Vagina (tissue), 2 donors: Measurements from ENCODE around the gene DIAPH2. TPM values are rescaled to one million over a fixed set of nuclear protein-coding genes. Genes with fewer than 3 reads are reported as not detected.

Source experiments
- DNase-seq, 2 donors: peaks; one replicate each; pipeline ENCODE4 v3.0.0-alpha.2; 2017; ENCODE audit errors: extremely low spot score in 2 of 2
- H3K27ac ChIP-seq: fragments of 200-600 bp; sonication (generic); one replicate; pipeline ENCODE4 v1.5.1; 2019
- H3K27me3 ChIP-seq: fragments of 200-600 bp; sonication (generic); one replicate; pipeline ENCODE4 v1.5.1; 2019
- H3K36me3 ChIP-seq, 2 donors: fragments of 200-600 bp; sonication (generic); one replicate each; pipeline ENCODE4 v1.5.1; 2017 to 2019
- H3K4me1 ChIP-seq: fragments of 200-600 bp; sonication (generic); one replicate; pipeline ENCODE4 v1.5.1; 2019
- H3K4me3 ChIP-seq, 2 donors: fragments of 200-600 bp; sonication (generic); 1 replicate in 1 of 2; 2 replicates in 1 of 2; pipeline ENCODE4 v1.5.1; 2016 to 2019
- H3K9me3 ChIP-seq: fragments of 200-600 bp; sonication (generic); one replicate; pipeline ENCODE4 v1.5.1; 2019
- CTCF ChIP-seq, 3 experiments: fragments of 450-650 bp in 2 of 3; fragments of 200-600 bp in 1 of 3; sonication (generic) in 1 of 3; IDR thresholded peaks; one replicate each; pipeline ENCODE4 v1.5.1; 2017 to 2019; ENCODE audit warnings: antibody characterized with exemption in 3 of 3, mild to moderate bottlenecking in 2 of 3, moderate library complexity in 2 of 3
- POLR2A ChIP-seq, 2 donors: fragments of 450-650 bp; IDR thresholded peaks; one replicate each; pipeline ENCODE4 v1.6.1; 2017; ENCODE audit warnings: antibody characterized with exemption in 2 of 2, mild to moderate bottlenecking in 2 of 2, moderate library complexity in 2 of 2
- POLR2AphosphoS5 ChIP-seq, 2 donors: sonication (generic); formaldehyde crosslinking; IDR thresholded peaks; one replicate each; pipeline ENCODE4 v1.9.0; 2017; ENCODE audit warnings: antibody characterized with exemption in 2 of 2, mild to moderate bottlenecking in 2 of 2, low read depth in 1 of 2; ENCODE audit not compliant: insufficient read depth in 1 of 2
- intact Hi-C: fragments of 100-400 bp; cut with DNase I; formaldehyde crosslinking; loops from one replicate; pipeline ENCODE4 v1.15.1; 2023
- total RNA-seq: library from RNA; depleted of rRNA; stranded (reverse); fragments of >200 nt; gene quantifications from one replicate; pipeline ENCODE4 v1.2.3, GENCODE V29; 2016

The DIAPH2 gene
- total RNA-seq, 1 donor from 2014 or later, result 38.8 TPM

- no peaks in the 10 kb centered on the region for H3K9me3 ChIP-seq
- H3K4me1 ChIP-seq, result no peaks in the 10 kb centered on the region
- DNase-seq, result no peak
- H3K27ac ChIP-seq, result no peak overlapping the region
- TF ChIP-seq CTCF (IDR thresholded peaks at IDR 0.05), result no peak
- TF ChIP-seq POLR2A (IDR thresholded peaks at IDR 0.05), result no peak
- TF ChIP-seq POLR2AphosphoS5 (IDR thresholded peaks at IDR 0.05; ENCODE audit: insufficient read depth in 1 of 2, low read depth in 1 of 2), result no peak
- H3K27me3 ChIP-seq, result no peaks in the 10 kb centered on the region
- H3K4me3 ChIP-seq, result no peak overlapping the region
- no peaks in the 10 kb centered on the region for H3K36me3 ChIP-seq
- intact Hi-C loops, result no loop called here
Observed at GRCh38 chrX:97399400-97399799, 714.8 kb downstream of the DIAPH2 start.

GRCh38 chrX:97400492-97400891 is 715.9 kb downstream of the DIAPH2 start:
- intact Hi-C loops, result loop anchor here (10.0 kb wide), 1 partner anchor 1796 kb away; no protein-coding TSS in a partner anchor
- H3K36me3 ChIP-seq, result no peaks in the 10 kb centered on the region
- no peaks in the 10 kb centered on the region for H3K4me1 ChIP-seq

GRCh38 chrX:97401154-97401553 is 716.5 kb downstream of the DIAPH2 start:
- intact Hi-C loops, result loop anchor here (10.0 kb wide), 1 partner anchor 1796 kb away; no protein-coding TSS in a partner anchor
- no peak overlapping the region for H3K4me3 ChIP-seq
- TF ChIP-seq POLR2AphosphoS5 (IDR thresholded peaks at IDR 0.05; ENCODE audit: insufficient read depth in 1 of 2, low read depth in 1 of 2), result no peak
- TF ChIP-seq CTCF (IDR thresholded peaks at IDR 0.05), result no peak
- no peak for TF ChIP-seq POLR2A (IDR thresholded peaks at IDR 0.05)
- no peak for DNase-seq
- H3K27me3 ChIP-seq, result no peaks in the 10 kb centered on the region
- no peaks in the 10 kb centered on the region for H3K36me3 ChIP-seq
- no peaks in the 10 kb centered on the region for H3K9me3 ChIP-seq
- no peak overlapping the region for H3K27ac ChIP-seq
- H3K4me1 ChIP-seq, result no peaks in the 10 kb centered on the region

More at GRCh38 chrX:97400492-97400891, 715.9 kb downstream of the DIAPH2 start:
- Histone ChIP-seq H3K27me3 (no peaks in the 10 kb centered on the region), H3K9me3 (no peaks in the 10 kb centered on the region), H3K4me3 (no peak overlapping the region), H3K27ac (no peak overlapping the region)
- TF ChIP-seq CTCF (IDR thresholded peaks at IDR 0.05) (no peak), POLR2AphosphoS5 (IDR thresholded peaks at IDR 0.05; ENCODE audit: insufficient read depth in 1 of 2, low read depth in 1 of 2) (no peak), POLR2A (IDR thresholded peaks at IDR 0.05) (no peak)
- no peak for DNase-seq

- H3K27ac ChIP-seq, result no peak overlapping the region
- no peak for TF ChIP-seq POLR2A (IDR thresholded peaks at IDR 0.05)
- TF ChIP-seq POLR2AphosphoS5 (IDR thresholded peaks at IDR 0.05; ENCODE audit: insufficient read depth in 1 of 2, low read depth in 1 of 2), result no peak
- no peak for TF ChIP-seq CTCF (IDR thresholded peaks at IDR 0.05)
- no peak overlapping the region for H3K4me3 ChIP-seq
- H3K9me3 ChIP-seq, result no peaks in the 10 kb centered on the region
- no peaks in the 10 kb centered on the region for H3K4me1 ChIP-seq
- intact Hi-C loops, result loop anchor here (10.0 kb wide), 1 partner anchor 1797 kb away; no protein-coding TSS in a partner anchor
- no peaks in the 10 kb centered on the region for H3K36me3 ChIP-seq
- no peaks in the 10 kb centered on the region for H3K27me3 ChIP-seq
- DNase-seq, result no peak
Observed at GRCh38 chrX:97401586-97402136, 717.0 kb downstream of the DIAPH2 start.

- no peaks in the 10 kb centered on the region for H3K36me3 ChIP-seq
- intact Hi-C loops, result loop anchor here (10.0 kb wide), 1 partner anchor 1798 kb away; no protein-coding TSS in a partner anchor
- no peak overlapping the region for H3K4me3 ChIP-seq
- no peaks in the 10 kb centered on the region for H3K4me1 ChIP-seq
- H3K9me3 ChIP-seq, result no peaks in the 10 kb centered on the region
- TF ChIP-seq CTCF (IDR thresholded peaks at IDR 0.05) (no peak), POLR2A (IDR thresholded peaks at IDR 0.05) (no peak), POLR2AphosphoS5 (IDR thresholded peaks at IDR 0.05; ENCODE audit: insufficient read depth in 1 of 2, low read depth in 1 of 2) (no peak)
- no peak for DNase-seq
- no peaks in the 10 kb centered on the region for H3K27me3 ChIP-seq
- H3K27ac ChIP-seq, result no peak overlapping the region
Observed at GRCh38 chrX:97402333-97402732, 717.7 kb downstream of the DIAPH2 start.
